NCI-H774 (cell line): ENCODE results near the gene SYCP2L.
"Not testable (repeated sequence)": the region's sequence is repeated elsewhere in the genome, so short reads cannot be mapped to it uniquely, and the experiment has no call there.

Experiments used
- DNase-seq: peaks from one replicate; lab custom pipeline; 2025; lab: John Stamatoyannopoulos, UW

SYCP2L gene

DNA sequence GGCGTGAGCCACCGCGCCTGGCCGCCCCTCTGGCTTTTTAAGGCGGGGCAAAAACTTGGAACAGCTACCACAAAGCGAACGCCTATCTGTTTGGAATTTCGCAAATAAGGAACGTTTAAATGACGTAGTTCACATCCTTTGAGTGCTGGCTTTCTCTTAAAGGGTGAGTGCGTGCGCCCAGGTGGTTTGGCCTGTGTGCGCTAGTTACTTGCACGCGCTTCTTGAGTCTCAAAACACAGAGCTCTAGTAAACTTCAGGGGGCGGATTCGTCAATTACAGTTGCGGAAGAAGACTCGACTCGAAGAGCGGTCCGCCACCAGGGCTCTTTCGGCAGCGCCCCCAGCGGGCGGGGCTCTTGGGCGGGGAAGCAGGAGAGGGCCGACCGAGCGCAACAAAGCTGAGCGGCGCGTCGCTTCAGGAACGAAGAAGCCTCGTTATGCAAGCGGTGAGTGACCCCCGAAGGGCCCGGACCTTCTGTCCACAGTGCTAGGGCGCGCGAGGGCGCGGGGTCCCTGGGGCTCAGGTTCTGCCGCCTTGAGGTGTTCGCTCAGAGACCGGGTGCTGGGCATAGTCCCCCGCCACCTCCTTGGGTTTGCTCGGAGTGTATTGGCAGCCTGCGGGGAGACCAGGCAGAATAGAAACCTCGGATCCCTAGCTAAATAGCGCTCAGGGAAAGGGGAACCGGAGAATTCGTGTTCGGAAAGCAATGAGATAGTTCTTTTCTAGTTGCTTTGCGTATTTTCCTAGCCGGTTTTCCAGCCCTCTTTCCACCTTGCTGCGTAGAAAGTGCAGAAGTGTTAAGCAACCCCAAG, at the start of gene SYCP2L:
Gene SYCP2L (plus strand): TSS at position 362 of the 812 bp plus-strand sequence. CDS start 75 bp downstream, at position 437.
- DNase-seq = no peak

DNA sequence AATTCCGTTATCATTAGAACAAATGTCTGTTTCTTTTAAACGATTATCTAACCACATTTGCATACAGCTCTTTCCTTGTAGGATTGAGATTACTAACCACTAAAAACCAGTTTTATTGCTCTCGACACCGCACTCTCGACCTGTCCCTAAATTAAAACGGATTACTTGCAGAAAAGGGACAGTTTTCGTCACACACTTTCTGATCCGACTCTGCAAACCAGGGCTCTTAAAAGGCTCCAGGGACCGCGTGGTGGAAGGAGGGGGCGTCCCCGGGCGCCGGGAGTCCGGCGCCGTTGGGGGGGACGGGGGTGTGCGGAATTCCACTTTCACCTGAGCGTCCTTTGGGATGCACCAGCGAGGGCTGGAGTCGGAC, 49.2 kb upstream of the SYCP2L start:
- no peak for DNase-seq

DNA sequence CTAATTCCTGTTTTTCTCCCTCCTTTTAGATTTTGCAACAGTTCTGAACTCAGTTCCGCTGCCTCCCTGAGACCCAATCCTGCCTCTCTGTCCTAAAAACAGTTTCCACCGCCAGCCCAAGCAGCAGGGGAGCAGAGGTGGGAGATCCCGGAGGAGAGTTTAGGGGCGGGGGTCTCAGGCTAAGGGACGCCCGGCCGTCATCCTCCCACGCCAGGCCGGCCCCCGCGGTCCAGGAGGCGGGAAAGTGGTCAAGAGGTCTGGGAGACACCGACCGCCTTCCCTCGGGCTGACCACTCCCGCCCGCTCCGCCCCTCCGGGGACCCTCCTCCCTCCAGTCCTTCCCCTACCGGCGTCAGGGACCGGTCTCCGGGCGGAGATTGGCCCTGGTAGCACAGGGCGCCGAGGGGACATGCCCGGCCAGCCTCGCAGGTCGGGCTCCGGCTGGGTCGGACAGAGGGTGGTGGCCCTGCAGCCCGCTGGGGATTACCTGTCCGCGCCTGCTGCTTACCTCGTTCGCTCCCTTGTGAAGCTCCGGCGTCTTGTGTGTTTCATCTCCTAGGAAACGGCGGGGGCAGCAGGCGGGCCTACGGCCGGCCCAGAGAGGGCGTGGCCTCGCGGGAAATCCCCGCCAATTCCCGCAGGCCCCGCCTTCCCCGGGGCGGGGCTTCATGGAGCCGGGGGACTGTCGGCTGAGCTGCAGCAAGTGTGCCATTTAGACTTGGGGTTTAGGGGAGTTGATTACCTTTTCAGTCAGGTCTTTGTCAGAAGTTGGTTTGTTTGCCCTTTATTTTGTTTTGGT, 48.7 kb upstream of the SYCP2L start, which contains the start of gene MAK:
Gene MAK (minus strand): TSS at position 545 of the 799 bp plus-strand sequence. CDS start 7,891 bp downstream, outside the sequence.
- DNase-seq = peak; percentile 86

DNA sequence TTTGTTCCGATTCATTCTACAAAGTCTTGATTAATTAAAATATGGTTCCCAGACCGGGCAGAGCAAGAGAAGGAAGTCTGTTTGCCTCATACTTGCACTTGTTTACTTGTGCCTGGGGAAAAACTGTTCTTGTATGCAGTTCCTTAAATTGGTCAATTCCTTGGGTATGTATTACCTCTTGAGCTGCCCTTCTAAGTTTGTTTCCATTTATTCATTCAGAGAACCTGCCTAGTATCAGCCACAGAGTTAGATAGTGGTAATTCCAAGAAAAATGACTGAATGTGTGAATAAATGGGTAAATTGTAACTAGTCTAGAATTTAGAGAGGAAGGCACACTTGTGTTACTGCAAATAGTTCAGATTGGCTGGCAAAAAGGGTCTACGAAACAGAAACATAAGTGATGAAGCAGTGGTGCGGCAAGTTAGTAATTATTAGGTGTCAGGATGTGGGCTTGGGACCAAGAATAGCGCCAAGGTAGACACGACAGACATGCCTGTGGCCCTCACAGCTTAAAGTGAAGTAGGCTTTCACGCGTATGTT, 48.0 kb upstream of the SYCP2L start:
- no peak for DNase-seq

DNA sequence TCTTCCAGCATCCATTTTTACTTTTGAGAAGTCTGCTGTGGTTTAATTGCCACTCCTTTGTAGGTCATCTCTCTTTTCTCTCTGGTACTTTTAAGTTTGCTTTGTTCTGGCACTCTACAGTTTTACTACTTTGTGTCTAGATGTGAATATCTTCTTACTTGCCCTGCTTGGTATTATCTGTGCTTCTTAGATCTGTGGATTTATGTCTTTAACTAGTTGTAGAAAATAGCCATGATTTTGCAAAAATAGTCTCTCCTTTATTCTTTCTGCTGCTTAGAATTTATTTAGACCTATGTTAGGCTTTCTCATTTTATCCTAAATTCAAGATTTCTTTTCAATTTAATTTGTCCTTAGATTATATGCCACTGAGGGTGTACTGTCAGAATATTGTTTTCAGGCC, 43.3 kb upstream of the SYCP2L start:
- DNase-seq = no peak

DNA sequence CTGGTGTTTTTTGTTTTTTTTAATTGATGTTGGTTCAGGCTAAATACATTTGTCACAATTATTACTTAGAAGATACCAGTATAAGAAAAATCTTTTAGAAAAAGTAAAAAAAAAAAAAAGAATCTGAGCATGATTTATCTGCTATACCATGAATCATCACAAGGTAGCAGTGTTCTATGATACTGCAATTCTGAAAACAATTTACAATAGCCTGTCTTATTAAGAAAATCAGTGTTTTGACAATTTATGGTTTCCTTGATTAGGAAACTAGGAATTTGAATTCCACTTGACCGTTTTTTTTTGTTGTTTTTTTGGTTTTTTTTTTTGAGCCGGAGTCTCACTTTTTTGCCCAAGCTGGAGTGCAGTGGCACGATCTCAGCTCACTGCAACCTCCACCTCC, 39.2 kb upstream of the SYCP2L start:
- DNase-seq = no peak

DNA sequence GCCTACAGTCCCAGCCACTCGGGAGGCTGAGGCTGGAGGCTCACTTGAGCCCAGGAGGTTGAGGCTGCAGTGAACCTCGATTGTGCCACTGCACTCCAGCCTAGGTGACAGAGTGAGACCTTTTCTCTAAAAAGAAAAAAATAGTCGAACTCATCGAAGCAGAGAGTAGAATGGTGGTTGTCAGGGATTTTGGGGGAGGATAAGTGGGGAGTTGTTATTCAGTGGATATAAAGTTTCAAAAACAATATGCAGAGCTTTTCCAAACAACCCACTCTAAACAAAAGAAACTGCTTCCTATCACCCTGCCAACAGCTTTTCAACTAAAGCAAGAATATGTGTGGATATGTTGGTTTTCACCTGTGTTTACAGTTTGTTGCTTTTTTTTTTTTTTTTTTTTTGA, 37.0 kb upstream of the SYCP2L start:
- DNase-seq = no peak

DNA sequence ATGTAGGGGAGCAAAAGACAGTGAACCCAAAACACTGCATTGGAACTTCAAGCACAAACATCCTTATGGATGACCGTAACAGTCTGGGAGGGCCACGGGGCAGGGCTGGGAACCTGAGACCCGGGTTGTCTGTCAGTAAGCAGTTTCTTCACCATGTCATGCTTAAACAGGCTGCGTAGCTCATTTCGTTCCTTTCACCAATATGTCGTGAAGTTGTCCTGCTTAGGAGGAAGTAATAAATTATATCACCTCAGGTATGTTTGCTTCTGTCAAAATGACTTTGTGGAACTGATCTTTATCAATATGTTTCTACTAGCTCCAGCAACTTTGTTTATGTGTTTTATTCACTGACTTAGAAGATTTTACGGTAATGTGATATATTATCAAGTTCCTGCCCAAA, 36.1 kb upstream of the SYCP2L start:
- no peak for DNase-seq

DNA sequence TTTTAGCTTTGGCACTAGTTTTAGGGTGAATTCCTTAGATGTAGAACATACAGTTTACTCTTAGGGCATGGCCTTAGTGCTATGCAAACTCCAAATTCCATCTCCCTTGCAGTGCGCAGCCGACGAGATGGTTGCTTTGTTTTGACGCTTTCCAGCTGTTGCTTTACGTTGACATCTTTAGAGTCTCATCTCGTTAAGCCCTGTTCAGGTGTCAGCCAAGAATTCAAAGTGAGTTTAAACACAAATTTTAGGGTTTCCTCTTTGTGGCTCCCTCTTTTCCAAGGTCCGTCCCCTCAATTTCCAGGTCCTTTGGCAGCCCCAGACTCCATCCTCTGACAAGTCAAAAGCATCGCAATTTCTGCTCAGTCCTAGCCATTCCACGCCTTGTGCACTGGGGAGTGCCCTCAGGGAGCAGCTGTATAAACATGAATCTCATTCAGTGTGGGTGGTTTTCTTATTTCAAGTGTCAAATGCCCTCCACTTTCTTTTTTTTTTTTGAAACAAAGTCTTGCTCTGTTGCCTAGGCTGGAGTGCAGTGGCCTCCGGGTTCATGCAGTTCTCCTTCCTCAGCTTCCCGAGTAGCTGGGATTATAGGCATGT, 34.4 kb upstream of the SYCP2L start:
- no peak for DNase-seq

DNA sequence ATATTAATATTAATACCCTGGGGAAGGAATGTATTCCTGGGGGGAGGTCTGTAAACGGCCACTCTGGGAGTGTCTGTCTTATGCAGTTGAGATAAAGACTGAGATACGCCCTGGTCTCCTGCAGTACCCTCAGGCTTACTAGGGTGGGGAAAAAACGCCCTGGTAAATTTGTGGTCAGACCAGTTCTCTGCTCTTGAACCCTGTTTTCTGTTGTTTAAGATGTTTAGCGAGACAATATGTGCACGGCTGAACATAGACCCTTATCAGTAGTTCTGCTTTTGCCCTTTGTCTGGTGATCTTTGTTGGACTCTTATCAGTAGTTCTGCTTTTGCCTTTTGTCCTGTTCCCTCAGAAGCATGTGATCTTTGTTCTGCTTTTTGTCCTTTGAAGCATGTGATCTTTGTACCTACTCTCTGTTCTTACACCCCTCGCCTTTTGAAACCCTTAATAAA, 33.0 kb upstream of the SYCP2L start:
- not testable (repeated sequence) for DNase-seq

DNA sequence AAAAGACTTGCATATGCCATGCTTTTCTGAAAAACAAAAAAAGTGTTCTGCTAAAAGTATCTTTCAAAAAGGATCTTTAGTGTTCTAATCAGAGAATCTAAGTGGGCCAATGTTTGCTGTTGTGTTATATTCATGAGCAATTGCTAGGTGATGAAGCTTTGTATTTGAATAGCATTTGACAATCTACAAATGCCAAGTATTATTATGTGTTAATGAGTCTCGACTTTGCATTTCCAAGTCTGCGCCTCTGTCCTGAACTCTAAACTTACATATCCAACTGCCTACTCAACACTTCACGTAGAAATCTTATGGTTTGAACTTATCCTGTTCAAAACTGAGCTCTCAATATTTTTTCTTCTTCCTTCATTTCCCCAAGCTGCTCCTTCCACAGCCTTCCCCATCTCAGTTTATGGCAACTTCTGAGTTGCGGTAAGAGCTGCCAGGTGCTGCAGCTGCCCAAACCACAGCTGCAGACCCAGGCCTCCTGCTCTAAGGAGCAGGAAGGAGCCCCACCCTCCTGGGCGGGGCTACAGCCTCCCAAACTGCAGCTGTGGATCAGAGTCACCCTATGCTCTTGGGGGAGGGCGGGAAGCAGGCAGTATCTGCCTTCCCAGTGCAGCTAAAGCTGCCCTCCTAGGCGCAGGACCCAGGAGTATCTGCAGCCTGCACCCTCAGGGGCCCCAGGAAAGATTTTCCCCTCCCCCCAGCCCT, 31.8 kb upstream of the SYCP2L start:
- no peak for DNase-seq

DNA sequence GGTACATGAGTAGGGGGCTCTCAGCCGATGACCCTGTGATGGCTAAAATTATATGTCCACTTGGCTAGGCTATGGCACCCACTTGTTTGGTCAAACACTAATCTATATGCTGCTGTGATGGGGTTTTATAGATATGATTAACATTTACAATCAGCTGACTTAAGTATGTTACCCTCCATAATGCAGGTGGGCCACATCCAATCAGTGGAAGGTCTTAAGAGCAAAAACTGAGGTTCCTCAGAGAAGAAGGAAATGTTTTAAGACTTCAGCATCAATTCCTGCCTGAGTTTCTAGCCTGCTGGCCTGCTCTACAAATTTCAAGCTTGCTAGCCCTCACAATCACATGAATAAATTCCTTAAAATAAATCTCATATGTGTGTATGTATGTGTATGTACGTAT, 29.6 kb upstream of the SYCP2L start:
- no peak for DNase-seq

DNA sequence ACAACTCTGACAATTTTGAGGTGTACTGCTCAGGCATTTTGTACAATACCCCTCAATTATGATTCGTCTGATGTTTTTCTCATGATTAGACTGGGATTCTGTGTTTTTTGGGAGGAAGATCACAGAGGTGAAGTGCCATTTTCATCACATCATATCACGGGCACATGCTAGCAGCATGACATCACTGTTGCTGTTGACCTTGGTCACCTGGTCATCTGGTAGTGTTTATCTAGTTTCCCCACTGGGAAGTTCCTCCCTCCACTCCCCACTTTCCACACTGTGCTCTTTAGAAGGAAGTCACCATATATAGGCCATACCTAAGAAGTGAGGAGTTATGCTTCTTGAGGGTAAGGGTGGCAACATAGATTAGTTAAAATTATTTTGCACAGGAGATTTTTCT, 25.8 kb upstream of the SYCP2L start:
- DNase-seq = no peak

DNA sequence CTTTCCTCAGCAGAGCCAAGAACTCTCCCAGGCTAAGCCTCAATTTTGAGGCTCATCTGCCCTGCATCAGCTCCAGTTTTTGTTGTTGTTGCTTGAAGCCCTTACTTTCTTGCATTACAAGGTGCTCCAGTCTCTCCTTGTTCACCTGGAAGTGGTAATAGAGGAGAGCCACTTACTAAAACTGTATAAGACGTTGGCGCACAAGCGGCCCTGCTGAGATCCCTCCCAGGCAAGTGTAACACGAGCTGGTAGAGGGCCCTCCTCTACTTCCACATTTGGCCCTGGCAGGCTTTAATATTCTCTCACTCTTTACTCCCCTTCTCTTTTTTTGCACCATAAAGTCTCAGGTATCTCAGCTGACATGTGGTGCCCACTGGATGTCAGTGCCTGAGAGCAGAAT, 24.5 kb upstream of the SYCP2L start:
- no peak for DNase-seq

DNA sequence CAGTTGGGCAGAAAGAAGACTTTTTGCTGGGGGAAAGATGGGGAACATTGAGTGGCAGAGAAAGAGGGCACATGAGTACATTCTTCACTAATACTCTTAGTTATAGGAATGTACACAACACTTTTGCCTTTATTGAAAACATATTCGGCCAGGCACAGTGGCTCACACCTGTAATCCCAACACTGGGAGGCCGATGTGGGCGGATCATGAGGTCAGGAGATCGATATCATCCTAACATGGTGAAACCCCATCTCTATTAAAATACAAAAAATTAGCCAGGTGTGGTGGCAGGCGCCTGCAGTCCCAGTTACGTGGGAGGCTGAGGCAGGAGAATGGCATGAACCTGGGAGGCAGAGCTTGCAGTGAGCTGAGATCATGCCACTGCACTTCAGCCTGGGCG, 23.8 kb upstream of the SYCP2L start:
- DNase-seq = not testable (repeated sequence)

DNA sequence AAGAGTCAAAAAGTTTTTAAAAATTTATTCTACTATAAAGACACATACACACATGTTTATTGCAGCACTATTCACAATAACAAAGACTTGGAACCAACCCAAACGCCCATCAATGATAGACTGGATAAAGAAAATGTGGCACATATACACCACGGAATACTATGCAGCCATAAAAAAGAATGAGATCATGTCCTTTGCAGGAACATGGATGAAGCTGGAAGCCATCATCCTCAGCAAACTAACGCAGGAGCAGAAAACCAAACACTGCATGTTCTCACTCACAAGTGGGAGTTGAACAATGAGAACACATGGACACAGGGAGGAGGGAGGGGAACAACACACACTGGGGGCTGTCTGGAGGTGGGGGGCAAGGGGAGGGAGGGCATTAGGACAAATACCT, 20.1 kb upstream of the SYCP2L start:
- DNase-seq = not testable (repeated sequence)

DNA sequence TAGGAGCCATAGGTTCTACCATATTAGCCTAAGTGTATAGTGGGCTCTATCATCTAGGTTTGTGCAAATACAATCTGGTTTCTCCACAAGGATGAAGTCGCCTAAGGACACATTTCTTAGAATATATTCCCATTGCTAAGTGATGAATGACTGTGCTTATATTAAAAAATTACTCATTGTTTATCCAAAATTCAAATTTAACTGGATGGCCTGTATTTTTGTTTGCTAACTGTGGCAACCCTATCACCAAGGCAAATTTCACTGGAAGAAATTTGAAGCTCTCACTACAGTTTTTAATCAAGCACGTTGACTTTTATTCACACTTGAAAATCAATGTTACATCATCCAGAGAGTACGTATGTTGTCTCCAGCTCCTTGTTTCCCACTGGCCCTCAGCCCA, 18.9 kb upstream of the SYCP2L start:
- DNase-seq = no peak

DNA sequence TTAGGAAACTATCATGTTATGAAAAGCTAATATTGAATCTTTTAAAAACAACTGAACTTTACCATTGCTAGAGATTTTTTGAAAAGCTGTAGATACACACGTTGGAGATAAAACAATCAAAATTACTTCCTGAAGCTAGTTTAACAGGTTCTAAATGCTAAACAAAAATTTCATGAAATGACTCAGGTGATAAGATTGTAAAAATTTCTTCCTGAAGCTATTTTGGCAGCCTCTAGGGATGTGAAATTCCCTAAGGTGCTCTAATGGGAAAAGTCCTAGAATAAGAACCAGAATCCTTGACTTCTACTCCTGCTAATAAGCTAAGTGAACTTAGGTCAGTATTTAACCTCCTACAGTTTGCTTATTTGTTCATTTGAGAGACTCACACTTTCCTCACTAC, 13.5 kb upstream of the SYCP2L start:
- no peak for DNase-seq

DNA sequence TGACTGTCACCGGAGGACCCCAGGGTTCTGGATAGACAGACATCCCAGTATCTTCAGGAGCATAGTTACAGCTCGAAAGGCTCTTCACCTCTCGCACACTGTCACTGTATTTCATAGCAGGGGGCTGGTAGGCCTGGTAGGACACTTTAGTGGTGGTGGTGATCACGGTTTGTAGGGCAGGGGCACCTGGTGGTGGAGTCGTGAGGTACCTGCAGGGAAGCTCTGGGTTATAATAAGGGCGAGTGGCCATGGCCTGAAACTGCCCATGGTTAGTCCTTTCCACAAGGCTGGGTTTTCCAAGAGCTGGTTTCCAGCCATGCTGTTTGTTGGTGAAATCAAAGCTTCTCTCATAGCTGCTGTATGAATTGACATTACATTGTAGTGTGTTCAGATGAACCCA, 12.6 kb upstream of the SYCP2L start:
- DNase-seq = no peak

DNA sequence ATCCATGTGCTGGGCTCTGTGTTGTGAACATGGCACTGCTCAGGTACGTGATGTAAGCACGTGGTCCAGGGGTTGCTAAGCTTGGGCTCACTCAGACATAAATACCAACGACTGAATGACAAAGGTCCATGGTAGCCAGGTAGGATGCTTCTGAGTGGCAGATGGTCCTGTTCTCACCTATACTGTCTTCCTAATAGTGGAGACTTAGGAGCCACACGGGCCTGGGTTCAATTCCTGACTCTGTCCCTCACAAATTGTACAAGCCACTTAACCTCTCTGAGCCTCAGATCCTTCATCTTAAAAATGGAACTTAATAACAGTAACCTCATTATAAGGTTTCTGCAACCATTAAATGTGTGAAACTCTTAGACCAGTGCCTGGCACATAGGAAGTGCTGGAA, 11.8 kb upstream of the SYCP2L start:
- DNase-seq = no peak

DNA sequence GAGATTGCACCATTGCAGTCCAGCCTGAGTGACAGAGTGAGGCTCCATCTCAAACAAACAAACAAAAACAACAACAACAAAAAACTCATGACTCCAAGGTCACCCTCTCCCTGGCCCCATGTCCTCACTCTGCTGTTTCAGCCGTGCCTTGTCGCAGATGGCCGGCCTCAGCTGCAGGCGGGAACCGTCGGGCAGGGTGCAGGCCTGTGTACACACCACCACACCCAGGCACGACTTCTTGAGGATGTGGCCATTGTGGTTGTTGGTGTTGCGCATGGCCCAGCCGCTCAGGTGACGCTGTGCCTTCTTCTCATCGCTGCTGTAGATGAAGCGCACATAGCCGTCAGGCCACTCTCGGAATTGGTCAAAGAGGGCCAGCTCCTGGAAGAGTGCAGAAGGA, 9.8 kb upstream of the SYCP2L start:
- no peak for DNase-seq

DNA sequence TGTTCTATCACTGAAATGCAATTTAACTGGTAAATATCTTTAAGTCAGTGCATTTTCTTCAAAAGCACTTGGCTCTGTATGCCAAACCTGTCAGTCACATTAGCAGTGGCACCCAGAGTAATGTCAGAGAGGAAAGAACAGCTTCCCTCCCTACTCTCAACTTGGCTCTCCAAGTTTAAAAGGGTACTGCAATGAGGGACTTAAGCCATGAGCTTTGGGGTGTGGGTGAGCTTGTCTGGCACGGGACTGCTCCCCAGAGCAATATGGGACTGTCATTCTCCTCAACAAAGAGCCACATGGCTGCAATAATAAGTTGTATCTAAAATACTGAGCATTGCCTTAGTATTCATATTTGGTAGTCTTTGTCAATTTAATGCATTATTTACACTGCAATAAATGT, 9.0 kb upstream of the SYCP2L start:
- DNase-seq = no peak
